HG03095 (cell line): Measurements from ENCODE around the gene MAML3.

Experiments
- ATAC-seq: cut with Tn5 transposase; IDR thresholded peaks from one replicate; pipeline ENCODE4 v1.9.1; 2021; ENCODE audit warnings: moderate library complexity; ENCODE audit not compliant: unreplicated experiment

MAML3 gene

DNA sequence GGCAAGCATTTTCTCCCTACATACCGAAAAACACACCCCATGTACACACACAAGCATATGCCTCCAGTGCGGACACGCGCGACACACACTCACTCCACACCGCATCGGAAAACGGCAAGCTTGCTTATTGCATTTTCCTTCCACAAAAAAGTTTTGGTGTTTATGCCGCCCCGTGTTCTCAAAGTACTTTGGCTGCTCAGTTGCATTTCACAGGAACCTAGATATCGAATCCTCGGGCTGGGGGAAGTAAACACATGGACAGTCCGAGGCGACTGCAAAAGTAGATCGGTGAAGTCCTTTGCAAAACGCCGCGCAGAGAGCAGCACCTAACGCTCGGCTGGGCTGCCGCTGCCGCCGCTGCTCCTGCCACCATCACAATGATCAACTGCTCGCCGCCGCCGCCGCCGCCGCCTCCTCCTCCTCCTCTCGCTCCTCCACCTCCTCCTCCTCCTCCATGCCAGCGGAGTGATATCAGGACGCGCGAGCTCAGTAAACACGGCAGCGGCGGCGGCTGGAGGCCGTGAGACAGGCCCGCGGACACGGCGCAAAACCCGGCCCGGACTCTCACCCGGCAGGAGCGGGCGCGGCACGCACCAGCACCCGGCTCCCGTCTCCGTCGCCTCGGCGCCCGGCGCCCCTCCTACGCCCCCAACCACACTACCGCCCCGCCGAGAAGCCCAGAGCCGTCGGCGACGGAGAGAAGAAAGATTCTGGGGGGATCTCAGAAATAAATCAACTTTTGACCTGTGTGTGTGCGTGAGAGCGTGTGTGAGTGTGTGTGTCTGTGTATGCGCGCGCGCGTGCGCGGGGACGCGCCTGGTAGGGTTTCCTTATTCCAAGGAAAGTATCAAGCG, at the start of gene MAML3:
MAML3 (minus strand) TSS at position 467 of the 854 bp plus-strand sequence. CDS start 857 bp downstream, outside the sequence.
- no peak for ATAC-seq

DNA sequence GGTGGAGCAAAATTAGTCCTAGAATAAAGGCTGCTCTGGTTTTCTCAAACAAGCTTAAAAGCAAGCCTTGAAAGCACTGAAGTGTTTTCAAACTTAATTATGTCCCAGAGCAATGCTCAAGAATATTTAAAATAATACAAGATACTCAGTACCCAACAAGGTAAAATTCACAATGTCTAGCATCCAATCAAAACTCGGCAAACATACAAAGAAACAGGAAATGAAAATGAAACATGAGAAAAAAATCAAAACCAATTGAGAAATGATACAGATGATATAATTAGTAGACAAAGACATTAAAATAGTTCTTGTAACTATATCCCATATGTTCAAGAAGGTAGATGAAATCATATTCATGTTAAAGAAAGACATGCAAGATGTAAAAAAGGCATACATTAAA, 45.0 kb upstream of the MAML3 start:
- ATAC-seq: no peak

DNA sequence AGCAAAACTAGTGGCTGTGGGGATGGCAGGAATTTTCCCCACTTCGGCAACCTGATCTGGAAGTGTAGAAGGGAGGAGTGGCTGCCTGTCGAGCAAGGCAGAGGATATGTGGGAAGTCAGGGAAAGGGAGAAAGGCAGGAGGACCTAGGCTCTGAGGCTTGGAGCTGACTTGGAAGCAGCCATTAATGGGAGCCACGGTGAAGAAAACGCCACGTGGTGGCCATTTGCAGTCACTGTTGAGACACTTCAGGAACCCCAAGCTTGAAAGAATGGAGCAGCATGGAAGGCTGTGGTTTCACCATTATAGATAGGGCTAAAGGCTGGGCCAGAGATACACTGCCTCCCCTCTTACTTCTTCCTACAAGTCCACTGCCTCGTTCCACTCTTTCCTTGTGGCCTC, 41.8 kb upstream of the MAML3 start:
- ATAC-seq: no peak

DNA sequence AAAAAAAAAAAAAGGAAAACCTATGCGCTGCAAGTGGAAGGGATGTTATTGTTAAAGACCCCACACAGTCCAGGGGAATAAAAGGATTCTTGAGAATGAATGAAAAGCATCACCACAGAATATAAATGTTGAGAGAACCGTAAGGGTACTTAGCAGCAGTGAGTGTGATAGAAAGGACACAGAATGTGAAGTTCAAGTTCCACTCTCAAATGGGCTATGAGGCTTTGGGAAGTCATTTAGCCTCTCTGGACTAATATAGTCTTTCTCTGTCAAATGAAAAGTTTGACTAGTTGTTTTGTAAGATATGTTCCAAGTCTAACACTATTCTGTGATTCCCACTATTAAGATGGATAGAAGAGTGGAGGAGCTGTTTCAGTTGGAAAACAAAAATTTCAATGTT, 35.8 kb upstream of the MAML3 start:
- no peak for ATAC-seq

DNA sequence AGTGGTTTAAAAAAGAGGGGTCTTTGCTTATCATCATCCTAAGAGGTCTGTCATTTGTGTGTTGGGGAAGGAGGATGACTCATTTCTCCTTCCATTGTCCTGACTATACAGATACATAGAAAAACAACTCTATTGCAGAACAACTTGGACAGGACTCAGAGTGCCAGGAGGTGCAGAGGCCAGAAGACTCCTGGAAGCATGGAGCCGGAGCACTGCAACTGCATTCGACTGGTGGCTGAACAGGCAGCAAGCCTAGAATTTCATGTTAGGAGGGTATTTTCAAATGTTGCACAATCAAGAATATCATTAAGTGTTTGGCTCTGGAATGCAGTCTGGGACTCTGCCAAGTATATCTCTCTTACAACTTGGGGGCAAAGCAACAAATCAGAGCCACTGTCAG, 35.0 kb upstream of the MAML3 start:
- no peak for ATAC-seq

DNA sequence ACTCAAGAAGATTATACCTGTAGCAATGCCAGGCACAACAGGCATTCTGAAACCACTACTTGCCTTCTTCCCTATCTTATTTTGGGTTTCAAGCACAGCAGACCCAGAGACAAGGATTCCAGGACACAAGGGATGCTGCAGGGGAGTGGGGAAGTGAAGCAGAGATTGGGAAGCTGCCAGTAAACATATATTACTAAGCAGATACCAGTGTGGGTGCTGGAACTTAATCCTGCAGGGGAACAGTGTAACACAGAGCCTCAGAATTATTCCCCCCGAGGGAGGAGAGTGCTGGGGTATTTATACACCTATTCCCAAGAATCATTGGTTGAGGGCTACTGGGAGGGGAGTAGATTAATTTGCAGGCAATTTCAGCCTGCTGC, 33.3 kb upstream of the MAML3 start:
- ATAC-seq: no peak

DNA sequence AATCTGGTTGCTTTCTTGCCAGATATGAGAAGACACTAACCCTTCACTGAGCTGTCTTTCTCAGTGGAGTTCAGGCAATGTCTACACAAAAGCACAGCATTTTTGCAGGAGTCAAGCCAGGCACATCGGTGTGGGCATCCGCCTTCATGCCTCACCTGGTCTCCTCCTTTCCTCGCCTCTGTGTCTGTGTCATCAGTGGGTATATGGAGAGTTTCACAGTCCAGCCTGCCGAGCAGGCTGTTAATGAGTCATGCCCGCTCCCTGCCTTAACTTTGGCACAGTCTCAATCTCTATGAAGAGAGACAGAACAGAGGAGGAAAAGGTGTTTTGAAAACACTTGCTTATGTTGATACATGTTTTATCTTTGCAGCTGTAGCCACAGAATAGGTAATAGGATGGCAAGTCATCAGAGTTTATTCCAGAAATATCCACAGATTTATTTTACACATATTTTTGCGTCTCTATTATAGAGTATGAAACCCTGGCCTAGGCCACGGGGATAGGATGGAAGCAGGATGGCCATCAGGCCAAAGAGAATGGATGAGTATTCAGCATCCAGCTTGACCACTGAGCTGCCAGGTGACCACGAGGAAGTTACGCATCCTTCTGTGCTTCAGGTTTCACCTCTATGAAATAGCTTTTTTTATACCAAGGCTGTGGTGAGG, 32.8 kb upstream of the MAML3 start:
- no peak for ATAC-seq

DNA sequence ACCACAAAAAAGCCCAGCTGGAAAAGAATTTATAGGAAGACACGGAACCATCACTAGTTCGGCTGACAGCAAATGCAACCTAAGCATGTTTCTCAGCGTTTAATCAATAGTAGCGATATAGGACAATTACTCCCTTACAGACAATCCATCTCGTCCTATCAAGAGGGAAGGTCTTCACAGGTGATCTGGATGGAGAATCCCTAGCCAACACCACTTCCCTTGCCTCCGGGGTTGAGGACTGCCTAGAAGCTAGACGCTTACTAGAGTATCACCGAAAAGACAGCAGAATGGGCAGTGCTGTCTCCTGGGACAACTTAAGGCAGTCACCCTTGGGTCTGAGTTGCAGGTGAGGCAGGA, 32.1 kb upstream of the MAML3 start:
- ATAC-seq: no peak

DNA sequence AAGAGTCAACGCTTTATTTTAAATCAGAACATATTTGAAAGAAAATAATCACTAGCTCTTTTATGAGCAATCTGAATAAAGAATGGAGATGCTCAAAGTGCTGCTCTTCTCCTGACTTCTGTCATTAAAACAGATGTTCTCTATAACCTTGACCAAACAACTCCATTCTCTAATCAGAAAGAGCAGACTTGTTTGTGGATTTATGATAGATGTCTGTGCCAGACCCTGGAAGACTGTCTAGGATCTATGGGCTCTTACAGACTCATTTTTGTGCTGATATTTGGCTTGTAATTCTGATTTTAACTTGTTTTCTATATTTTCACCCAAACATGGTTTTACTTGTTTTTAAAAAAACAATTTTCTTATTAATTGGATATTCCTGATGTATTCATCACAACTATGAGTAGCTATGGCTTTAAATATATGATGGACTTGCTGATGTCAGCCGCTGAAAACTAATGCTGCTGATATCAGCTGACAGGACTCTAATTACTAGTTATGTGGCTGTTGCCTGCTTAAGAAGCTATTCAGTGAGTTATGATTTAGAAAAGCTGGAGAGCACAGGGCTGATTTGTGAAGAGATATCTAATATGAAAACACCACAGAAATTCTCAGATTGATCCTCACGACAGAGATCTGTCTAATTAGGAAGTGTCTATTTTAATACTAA, 31.6 kb upstream of the MAML3 start:
- no peak for ATAC-seq

DNA sequence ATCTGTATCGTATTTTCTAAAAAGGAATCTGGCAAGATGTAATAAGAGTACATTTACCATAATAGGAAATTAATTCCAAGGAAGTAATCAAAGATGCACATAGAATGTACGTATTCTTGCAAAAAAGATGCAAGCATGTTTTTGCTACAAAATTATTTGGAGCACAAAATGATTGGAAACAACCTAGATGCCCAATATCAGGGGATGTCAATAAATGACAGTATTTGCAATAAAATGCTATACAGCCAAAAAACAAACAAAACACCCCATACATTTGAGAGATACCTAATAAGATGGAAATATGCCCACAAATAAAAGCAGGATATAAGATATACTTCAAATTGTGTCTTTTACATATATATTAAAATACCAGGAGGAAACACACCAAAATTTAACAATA, 29.3 kb upstream of the MAML3 start:
- no peak for ATAC-seq

DNA sequence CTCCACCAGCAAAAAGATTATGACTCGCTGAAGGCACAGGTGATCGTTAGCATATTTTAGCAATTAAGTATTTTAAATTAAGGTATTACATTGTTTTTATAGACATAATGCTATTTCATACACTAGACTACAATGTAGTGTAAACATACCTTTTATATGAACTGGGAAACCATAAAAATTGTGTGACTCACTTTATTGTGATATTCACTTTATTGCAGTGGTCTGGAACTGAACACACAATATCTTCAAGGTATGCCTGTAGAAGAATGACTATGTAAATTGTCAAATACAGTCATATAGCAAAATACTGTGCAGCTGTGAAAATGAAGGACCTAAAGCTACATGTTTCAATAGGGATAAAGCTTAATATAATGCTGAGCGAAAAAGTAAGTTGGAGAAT, 26.6 kb upstream of the MAML3 start:
- ATAC-seq: no peak

DNA sequence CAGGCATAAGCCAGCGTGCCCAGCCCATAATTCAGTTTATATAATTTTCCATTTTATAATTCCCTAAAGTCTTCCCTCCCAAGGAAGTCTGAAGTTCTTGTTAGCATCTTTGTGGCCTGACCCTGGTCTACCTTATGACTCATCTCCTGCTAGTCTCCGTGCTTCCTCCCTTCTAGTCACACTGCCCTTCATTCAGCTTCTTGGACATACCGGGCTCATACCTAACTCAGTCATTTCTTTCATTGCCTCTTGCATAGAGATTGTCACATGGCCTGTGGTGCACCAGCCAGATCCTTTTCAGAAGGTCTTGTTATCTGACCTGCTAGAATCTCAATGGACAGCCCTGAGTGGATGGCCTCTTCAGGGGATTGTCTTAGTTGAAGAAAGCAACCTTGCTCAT, 22.8 kb upstream of the MAML3 start:
- no peak for ATAC-seq

DNA sequence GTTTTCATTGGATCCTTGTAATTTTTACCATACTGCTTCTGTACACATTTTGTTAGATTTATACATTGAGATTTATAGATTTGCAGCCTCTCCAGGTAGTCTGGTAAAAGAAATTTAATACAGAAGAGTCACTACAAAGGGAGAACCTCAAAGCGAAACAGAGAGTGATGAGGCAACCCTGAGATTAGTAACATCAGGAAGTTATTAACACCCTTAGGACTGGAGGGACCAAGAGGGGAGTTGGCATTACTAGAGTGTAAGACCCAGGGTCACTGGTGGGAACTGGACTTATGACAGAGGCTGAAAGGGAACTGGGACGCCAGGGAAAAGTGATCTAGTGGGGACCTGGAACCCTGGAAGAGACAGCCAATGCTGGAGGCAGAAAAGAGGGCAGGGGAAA, 20.6 kb upstream of the MAML3 start:
- ATAC-seq: no peak

DNA sequence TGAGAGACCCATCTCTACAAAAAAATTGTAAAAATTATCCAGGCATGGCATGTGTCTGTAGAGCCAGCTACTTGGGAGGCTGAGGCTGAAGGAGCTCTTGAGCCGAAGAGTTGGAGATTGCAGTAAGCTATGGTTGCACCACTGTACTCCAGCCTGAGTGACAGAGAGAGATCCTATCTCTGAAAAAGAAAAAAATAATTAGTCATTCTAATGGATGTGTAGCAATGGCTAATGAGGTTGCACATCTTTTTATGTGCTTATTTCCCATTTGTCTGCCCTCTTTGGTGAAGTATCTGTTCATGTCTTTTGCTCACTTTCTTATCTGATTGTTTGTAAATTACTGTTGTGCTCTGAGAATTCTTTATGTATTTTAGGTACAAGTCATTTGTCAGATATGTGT, 19.0 kb upstream of the MAML3 start:
- ATAC-seq: no peak

DNA sequence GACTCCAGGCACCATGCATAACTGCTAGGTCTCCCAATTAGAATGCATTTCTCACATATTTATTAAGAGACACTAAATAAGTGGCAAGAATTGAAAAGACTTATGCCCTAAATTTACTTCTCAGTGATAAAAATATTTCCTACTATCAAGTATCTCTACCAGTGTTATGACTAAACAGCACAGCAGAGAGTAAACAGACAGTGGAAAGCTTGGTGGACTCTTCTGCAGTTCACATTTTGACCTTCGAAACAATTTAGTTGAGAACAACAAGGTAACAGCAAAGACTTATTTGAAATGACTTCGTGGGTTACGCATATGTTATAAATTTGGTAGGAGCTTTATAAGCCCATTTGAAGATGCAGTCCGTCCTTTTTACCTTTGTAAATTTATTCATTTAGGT, 16.3 kb upstream of the MAML3 start:
- no peak for ATAC-seq

DNA sequence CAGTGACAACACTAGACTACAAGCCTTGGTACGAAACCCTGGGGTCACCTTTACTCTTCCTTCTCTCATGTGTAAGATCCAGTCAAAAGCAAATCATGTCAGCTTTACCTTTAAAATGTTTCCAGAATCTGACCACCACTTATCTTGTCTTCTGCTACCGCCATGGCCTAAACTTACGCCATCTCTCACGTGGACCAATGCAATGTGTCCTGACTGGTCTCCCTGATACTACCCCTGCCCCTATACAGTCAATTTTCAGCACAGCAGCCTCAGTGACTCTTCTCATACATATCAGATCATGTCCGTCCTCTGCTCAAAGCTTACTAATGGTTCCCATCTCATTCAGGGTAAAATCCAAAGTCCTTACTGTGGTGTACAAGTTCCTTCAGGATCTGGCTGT, 15.0 kb upstream of the MAML3 start:
- no peak for ATAC-seq

DNA sequence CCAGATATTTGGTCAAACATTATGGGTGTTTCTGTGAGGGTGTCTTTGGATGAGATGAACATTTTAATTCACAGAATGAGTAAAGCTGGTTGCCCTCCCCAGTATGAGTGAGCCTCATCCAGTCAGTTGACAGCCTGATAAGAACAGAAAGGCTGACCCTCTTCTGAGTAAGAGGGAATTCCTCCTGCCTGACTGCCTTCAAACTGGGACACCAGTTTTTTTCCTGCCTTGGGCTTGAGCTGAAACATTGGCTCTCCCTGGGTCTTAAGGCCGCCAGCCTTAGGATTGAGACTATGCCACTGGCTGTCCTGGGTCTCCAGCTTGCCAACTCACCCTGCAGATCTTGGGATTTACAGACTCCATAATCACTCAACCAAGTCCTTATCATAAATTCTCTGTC, 14.5 kb upstream of the MAML3 start:
- no peak for ATAC-seq

DNA sequence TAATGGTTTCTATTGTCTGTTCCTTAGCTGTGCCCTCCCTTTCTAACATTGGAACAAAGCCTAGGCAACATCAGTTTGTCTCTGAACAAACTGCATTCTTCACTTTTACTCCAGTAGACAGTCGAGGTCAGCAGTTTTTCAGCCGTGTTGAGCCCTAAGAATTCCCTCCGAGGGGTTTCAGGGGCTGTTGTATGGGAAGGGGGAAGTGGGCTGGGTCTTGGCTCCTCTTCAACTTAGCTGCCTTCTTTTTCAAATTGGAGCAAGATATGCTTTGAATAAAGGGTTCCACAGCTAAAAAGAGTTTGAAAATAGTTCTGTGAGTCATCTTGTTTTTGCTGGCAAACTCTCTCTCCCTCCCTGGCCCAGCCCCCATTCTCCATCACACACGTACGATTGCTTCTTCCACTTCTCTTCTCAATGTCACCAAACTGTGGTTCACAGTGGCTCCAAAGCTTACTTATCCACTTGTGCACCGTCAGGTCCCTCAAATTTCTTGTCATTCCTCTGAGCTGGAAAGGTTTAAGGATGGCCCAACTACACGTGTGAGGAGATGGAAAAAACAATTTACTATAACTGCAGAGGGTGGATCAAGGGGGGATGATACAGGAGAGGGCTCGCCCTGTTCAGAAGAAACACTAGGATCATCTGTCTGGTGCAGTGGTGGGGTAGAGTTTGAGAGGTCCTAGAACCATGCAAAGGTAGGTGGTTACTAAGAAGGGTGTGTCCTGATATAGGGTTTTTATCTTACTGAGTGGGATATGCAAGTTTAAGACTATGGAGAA, 9.2 kb upstream of the MAML3 start:
- ATAC-seq: no peak

DNA sequence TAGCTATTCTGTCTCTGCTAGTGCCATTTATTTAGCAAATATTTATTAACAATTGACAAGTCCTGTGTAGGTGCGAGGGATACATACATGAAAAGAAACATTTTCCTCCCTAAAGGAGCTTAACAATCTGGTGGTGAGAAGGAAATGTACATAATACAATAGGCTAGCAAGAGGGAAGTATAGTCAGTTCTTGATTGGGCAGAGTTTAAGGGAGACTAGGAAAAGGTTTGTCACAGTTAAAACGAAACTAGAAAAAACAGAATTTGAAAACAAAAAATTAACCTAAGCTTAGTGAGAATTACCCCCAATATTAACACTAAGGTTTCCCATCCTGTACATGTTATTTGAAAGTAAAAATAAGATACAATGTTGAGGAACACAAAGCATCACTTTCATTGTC, 8.6 kb upstream of the MAML3 start:
- ATAC-seq: no peak

DNA sequence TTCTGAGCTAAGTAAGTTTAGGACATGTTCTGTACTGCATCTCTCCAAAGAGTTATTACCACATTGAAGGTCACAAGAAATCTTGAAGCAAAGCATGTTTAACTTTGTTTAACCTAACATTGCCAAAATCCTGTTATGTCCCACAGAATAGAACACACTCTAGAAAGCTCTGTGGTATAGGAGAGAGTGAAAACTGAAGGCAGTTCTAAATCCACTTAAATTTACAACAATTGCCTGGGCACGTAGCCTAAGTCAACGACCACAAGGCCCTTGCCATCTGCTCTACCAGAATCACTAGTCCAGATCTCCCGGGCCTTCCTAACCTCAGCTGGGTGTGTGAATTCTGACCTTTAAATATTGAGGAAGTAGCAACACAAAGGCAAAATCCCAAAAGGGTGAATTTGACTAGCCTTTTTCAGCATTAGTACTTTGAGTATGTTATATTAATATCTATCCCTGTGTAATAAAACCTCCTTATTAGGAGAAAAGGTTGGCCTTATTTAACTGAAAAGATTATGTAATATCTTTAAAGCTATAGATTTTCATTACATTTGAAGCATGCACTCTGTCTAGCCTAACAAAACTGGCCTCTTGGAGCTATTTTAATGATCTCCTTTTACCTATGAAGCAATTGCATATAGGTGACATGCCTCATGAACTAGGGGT, 4.5 kb upstream of the MAML3 start:
- no peak for ATAC-seq

DNA sequence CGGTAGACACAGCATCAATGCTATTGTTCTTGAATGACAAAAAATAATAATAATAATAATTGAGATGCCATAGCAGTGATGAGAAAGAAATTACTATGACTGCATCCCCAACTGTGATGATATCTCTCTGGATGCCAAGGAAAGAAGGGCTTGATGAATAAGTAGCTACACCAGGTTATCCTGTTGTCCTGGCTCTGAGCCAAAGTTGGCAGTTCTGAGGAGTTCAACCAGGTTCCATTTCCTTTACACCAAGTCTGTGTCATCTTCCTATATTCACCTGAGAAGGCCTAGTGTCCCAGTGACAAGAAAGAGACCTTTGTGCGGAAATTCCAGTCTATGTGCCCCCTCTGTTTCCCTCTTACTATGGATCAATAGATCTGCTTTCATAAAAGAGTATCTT, 3.4 kb upstream of the MAML3 start:
- no peak for ATAC-seq
